Transverse colon (tissue), 4 donors: ENCODE results near the gene ACVR1. TPM values are rescaled to one million over a fixed set of nuclear protein-coding genes. Genes with fewer than 3 reads are reported as not detected.

ENCODE experiments used
- DNase-seq: peaks from one replicate; pipeline ENCODE4 v3.0.0-alpha.2; 2019
- H3K27ac ChIP-seq, 4 donors: fragments of 200-600 bp; sonication (generic); 2 replicates each; pipeline ENCODE4 v1.5.1; 2016 to 2018; ENCODE audit warnings: inconsistent platforms in 4 of 4
- H3K27me3 ChIP-seq: fragments of 200-600 bp; sonication (generic); 2 replicates; pipeline ENCODE4 v1.5.1; 2017; ENCODE audit warnings: inconsistent platforms
- H3K36me3 ChIP-seq, 4 donors: fragments of 200-600 bp; sonication (generic); 2 replicates each; pipeline ENCODE4 v1.5.1; 2017 to 2019; ENCODE audit warnings: inconsistent platforms in 4 of 4
- H3K4me1 ChIP-seq, 4 donors: fragments of 200-600 bp; sonication (generic); 2 replicates each; pipeline ENCODE4 v1.5.1; 2017 to 2020; ENCODE audit warnings: inconsistent platforms in 4 of 4
- H3K4me3 ChIP-seq, 4 donors: fragments of 200-600 bp; sonication (generic); 1 replicate in 1 of 4; 2 replicates in 3 of 4; pipeline versions ENCODE4 v1.5.1 to v1.6.1; 2017 to 2019; ENCODE audit warnings: inconsistent platforms in 4 of 4
- H3K9me3 ChIP-seq, 2 donors: fragments of 200-600 bp; sonication (generic); 2 replicates each; pipeline ENCODE4 v1.5.1; 2017 to 2019; ENCODE audit warnings: inconsistent platforms in 2 of 2
- CTCF ChIP-seq, 5 experiments: fragments of 200-600 bp in 3 of 5; fragments of 450-650 bp in 2 of 5; sonication (generic) in 3 of 5; IDR thresholded peaks; 1 replicate in 2 of 5; 2 replicates in 3 of 5; pipeline ENCODE4 v1.5.1; 2016 to 2017; ENCODE audit warnings: antibody characterized with exemption in 5 of 5, inconsistent platforms in 3 of 5, mild to moderate bottlenecking in 2 of 5, moderate library complexity in 1 of 5
- EP300 ChIP-seq: sonication (generic); formaldehyde crosslinking; IDR thresholded peaks from one replicate; pipeline ENCODE4 v1.6.1; 2017; ENCODE audit warnings: antibody characterized with exemption, low read depth
- POLR2A ChIP-seq: fragments of 450-650 bp; IDR thresholded peaks from one replicate; pipeline ENCODE4 v1.6.1; 2016; ENCODE audit warnings: antibody characterized with exemption, mild to moderate bottlenecking, moderate library complexity
- POLR2AphosphoS5 ChIP-seq, 3 donors: sonication (generic); formaldehyde crosslinking; IDR thresholded peaks; one replicate each; pipeline ENCODE4 v1.6.1; 2016; ENCODE audit warnings: antibody characterized with exemption in 3 of 3
- WGBS, 2 donors: methylation state at CpG; one replicate each; pipeline ENCODE4 v1.1.5; 2018; ENCODE audit warnings: low coverage in 1 of 2; 5-methylcytosine and 5-hydroxymethylcytosine counted together
- in situ Hi-C, 4 donors: fragments of 200-750 bp; cut with MboI; loops; one replicate each; pipeline versions ENCODE4 v1.15.0 to v1.15.1; 2017; ENCODE audit warnings: low sequenced_read_pairs in 3 of 4, low pct_ligation_motif_present in 1 of 4, low pct_unique_long_range_greater_than_20kb in 1 of 4
- intact Hi-C: fragments of 100-400 bp; cut with DNase I; formaldehyde crosslinking; loops from one replicate; pipeline ENCODE4 v1.15.1; 2023; ENCODE audit warnings: low total_unique reads
- total RNA-seq, 4 donors: library from RNA; depleted of rRNA; stranded (reverse); fragments of >200 nt; gene quantifications; one replicate each; pipeline ENCODE4 v1.1.0, GENCODE V29; 2016

The ACVR1 gene
- total RNA-seq, 4 donors from 2014 or later = 4.5 to 16.5 (median 11.8) TPM

- intact Hi-C loops (no loop called here), in situ Hi-C loops (no loop called here)
- 76% methylated on average over 5 of the region's 5 CpGs; no CpG with 5 or more reads in 1 of the 2 donors for WGBS, 2 donors
- no peak for TF ChIP-seq CTCF (IDR thresholded peaks at IDR 0.05)
- TF ChIP-seq POLR2A = no peak
- TF ChIP-seq EP300 = no peak
- TF ChIP-seq POLR2AphosphoS5 (IDR thresholded peaks at IDR 0.05) = no peak
- Histone ChIP-seq H3K27ac (peak overlapping the region; percentile 64 to 75 (median 69)), H3K4me1 (peaks cover 6 to 44% (median 25%) of the 10 kb centered on the region in 4 donors), H3K36me3 (no peaks in the 10 kb centered on the region), H3K4me3 (no peak overlapping the region), H3K27me3 (no peaks in the 10 kb centered on the region), H3K9me3 (no peaks in the 10 kb centered on the region)
- no peak for DNase-seq
These were observed 36.8 kb downstream of the ACVR1 start for GRCh38 chr2:157839162-157839801.

GRCh38 chr2:157838442-157839161, 37.5 kb downstream of the ACVR1 start:
- H3K27me3 ChIP-seq = no peaks in the 10 kb centered on the region
- no peak for TF ChIP-seq POLR2A
- peak in 1 of 3 donors; percentile 19 for TF ChIP-seq POLR2AphosphoS5 (IDR thresholded peaks at IDR 0.05)
- TF ChIP-seq EP300 = no peak
- DNase-seq = peak; percentile 44
- H3K9me3 ChIP-seq = no peaks in the 10 kb centered on the region
- H3K36me3 ChIP-seq = no peaks in the 10 kb centered on the region
- in situ Hi-C loops = no loop called here
- peak overlapping the region in 2 of 4 donors; percentile 14 to 32 for H3K4me3 ChIP-seq
- intact Hi-C loops = no loop called here
- WGBS, 2 donors = 47 to 60% methylated on average over 1 to 4 of the region's 4 CpGs
- peak overlapping the region; percentile 64 to 75 (median 69) for H3K27ac ChIP-seq
- peaks cover 6 to 44% (median 25%) of the 10 kb centered on the region in 4 donors for H3K4me1 ChIP-seq

GRCh38 chr2:157837851-157838441, 38.2 kb downstream of the ACVR1 start:
- in situ Hi-C loops = no loop called here

GRCh38 chr2:157836531-157836930, 39.6 kb downstream of the ACVR1 start:
- Histone ChIP-seq H3K27me3 (no peaks in the 10 kb centered on the region), H3K27ac (no peak overlapping the region), H3K9me3 (no peaks in the 10 kb centered on the region), H3K4me1 (peaks cover 12 to 47% (median 25%) of the 10 kb centered on the region in 4 donors), H3K4me3 (no peak overlapping the region), H3K36me3 (no peaks in the 10 kb centered on the region)
- TF ChIP-seq POLR2A = no peak
- TF ChIP-seq POLR2AphosphoS5 (IDR thresholded peaks at IDR 0.05) = no peak
- TF ChIP-seq EP300 = no peak
- no peak for TF ChIP-seq CTCF (IDR thresholded peaks at IDR 0.05)
- intact Hi-C loops = no loop called here
- 81 to 83% methylated on average over 3 of the region's 3 CpGs for WGBS, 2 donors
- in situ Hi-C loops = no loop called here
- DNase-seq = no peak

More at GRCh38 chr2:157837851-157838441, 38.2 kb downstream of the ACVR1 start:
- peak; percentile 14 for DNase-seq
- no peaks in the 10 kb centered on the region for H3K27me3 ChIP-seq
- no peak for TF ChIP-seq CTCF (IDR thresholded peaks at IDR 0.05)
- no peak for TF ChIP-seq POLR2A
- TF ChIP-seq EP300 = no peak
- TF ChIP-seq POLR2AphosphoS5 (IDR thresholded peaks at IDR 0.05) = no peak
- no peaks in the 10 kb centered on the region for H3K36me3 ChIP-seq
- H3K9me3 ChIP-seq = no peaks in the 10 kb centered on the region
- 34 to 58% methylated on average over 8 to 13 of the region's 13 CpGs for WGBS, 2 donors
- intact Hi-C loops = no loop called here
- peak overlapping the region; percentile 4 to 32 (median 14) for H3K4me3 ChIP-seq
- peak overlapping the region; percentile 64 to 75 (median 69) for H3K27ac ChIP-seq
- peaks cover 6 to 44% (median 25%) of the 10 kb centered on the region in 4 donors for H3K4me1 ChIP-seq
